ENCODE measurements around the gene PRRG1. TPM values are rescaled to one million over a fixed set of nuclear protein-coding genes. Genes with fewer than 3 reads are reported as not detected.

Gene PRRG1
- total and polyA plus RNA-seq, 2 of the 13 experiments (the other 11 are each of a cell fraction or from before 2014, with no cell fraction given), result 5.0 to 11.0 TPM

GRCh38 chrX:37353646-37354045, 4.5 kb downstream of the PRRG1 start (continued):
- no peak for TF ChIP-seq ZNF318 (CRISPR knock-in tag; IDR thresholded peaks at IDR 0.05)
- TF ChIP-seq RAD51 (IDR thresholded peaks at IDR 0.05; ENCODE audit: borderline replicate concordance), result no peak
- no peak for TF ChIP-seq NR3C1 (CRISPR knock-in tag; IDR thresholded peaks at IDR 0.05)
- no peak for TF ChIP-seq MAZ (IDR thresholded peaks at IDR 0.05; ENCODE audit: borderline replicate concordance, low read depth, low read length)
- TF ChIP-seq MAZ (CRISPR knock-in tag; IDR thresholded peaks at IDR 0.05; ENCODE audit: low read depth), result no peak
- no peak for TF ChIP-seq ZNF737 (CRISPR knock-in tag; IDR thresholded peaks at IDR 0.05; ENCODE audit: borderline replicate concordance)
- TF ChIP-seq TBL1XR1 (IDR thresholded peaks at IDR 0.05; ENCODE audit: borderline replicate concordance, low read length, partially characterized antibody), result no peak

All from HepG2 (cell line).